KMS-11 (cell line): Measurements from ENCODE around the gene PPM1J.

Experiments
- H2AFZ ChIP-seq: fragments of 200-600 bp; sonication (generic); 2 replicates; pipeline ENCODE4 v1.6.1; 2016; ENCODE audit warnings: antibody characterized with exemption, mixed run types, low read depth
- H3K27ac ChIP-seq: fragments of 200-600 bp; sonication (generic); 2 replicates; pipeline ENCODE4 v1.6.1; 2016; ENCODE audit warnings: mild to moderate bottlenecking, mixed run types
- H3K27me3 ChIP-seq: fragments of 200-600 bp; sonication (generic); 2 replicates; pipeline ENCODE4 v1.6.1; 2017; ENCODE audit warnings: mild to moderate bottlenecking, low read depth, mixed run types, moderate library complexity; ENCODE audit not compliant: insufficient read depth
- H3K36me3 ChIP-seq: fragments of 200-600 bp; sonication (generic); 2 replicates; pipeline ENCODE4 v1.6.1; 2017; ENCODE audit warnings: mild to moderate bottlenecking, mixed run types; ENCODE audit not compliant: insufficient read depth
- H3K4me1 ChIP-seq: fragments of 200-600 bp; sonication (generic); 2 replicates; pipeline ENCODE4 v1.6.1; 2016; ENCODE audit warnings: mild to moderate bottlenecking, low read depth, mixed run types; ENCODE audit not compliant: poor library complexity, severe bottlenecking
- H3K4me2 ChIP-seq: fragments of 200-600 bp; sonication (generic); 2 replicates; pipeline ENCODE4 v1.7.0; 2016; ENCODE audit warnings: mild to moderate bottlenecking, mixed run types
- H3K4me3 ChIP-seq: fragments of 200-600 bp; sonication (generic); IDR thresholded peaks from 2 replicates; pipeline ENCODE4 v1.6.1; 2017; ENCODE audit warnings: low read depth, low read length, mixed read lengths; ENCODE audit not compliant: insufficient read depth
- H3K79me2 ChIP-seq: fragments of 200-600 bp; sonication (generic); 2 replicates; pipeline ENCODE4 v1.6.1; 2016; ENCODE audit warnings: low read depth, mixed run types; ENCODE audit not compliant: insufficient read depth
- H3K9ac ChIP-seq: fragments of 200-600 bp; sonication (generic); 2 replicates; pipeline ENCODE4 v1.6.1; 2016; ENCODE audit warnings: mild to moderate bottlenecking, mixed run types
- H4K20me1 ChIP-seq: fragments of 200-600 bp; sonication (generic); 2 replicates; pipeline ENCODE4 v1.6.1; 2016; ENCODE audit warnings: mild to moderate bottlenecking, mixed run types; ENCODE audit not compliant: insufficient read depth
- TF ChIP-seq, protein P1 (sequence below): fragments of 200-600 bp; sonication (generic); conservative IDR thresholded peaks from 2 replicates; pipeline ENCODE4 v1.6.1; 2017; ENCODE audit warnings: low read depth, mild to moderate bottlenecking, antibody characterized with exemption, low read length, moderate library complexity, mixed read lengths

The PPM1J gene

DNA sequence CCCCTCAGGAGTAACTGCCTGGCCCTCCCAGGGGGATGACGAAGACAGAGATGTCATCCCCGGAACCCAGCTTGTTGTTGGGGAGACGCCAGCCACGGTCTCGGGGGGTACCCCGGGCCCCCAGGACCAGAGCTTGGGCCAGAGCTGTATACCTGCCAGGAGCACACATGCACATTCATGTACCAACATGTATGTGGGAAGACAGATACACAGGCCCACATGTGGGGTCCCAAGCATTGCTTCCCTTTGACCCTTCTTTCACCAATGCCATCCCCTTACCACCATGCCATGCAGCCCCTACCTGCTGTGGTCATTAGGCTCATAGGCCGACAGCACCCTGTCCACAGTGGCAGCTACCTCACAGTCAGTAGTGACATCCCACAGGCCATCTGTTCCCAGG lies 5.0 kb downstream of the PPM1J start:
- H3K9ac ChIP-seq: no peak overlapping the region
- H3K79me2 ChIP-seq: 0 out of 2 replicates have a peak, but pooled peaks cover 5% of the 10 kb centered on the region
- no peaks in the 10 kb centered on the region for H3K4me1 ChIP-seq
- H3K4me2 ChIP-seq: no peak overlapping the region
- H3K4me3 ChIP-seq: no peak overlapping the region
- H3K27ac ChIP-seq: no peak overlapping the region
- H2AFZ ChIP-seq: no peak overlapping the region
- no peaks in the 10 kb centered on the region for H3K36me3 ChIP-seq
- no peaks in the 10 kb centered on the region for H4K20me1 ChIP-seq
- peaks cover 3% of the 10 kb centered on the region; the same call in 1 of the 2 replicates for H3K27me3 ChIP-seq
- TF ChIP-seq, protein P1, sequence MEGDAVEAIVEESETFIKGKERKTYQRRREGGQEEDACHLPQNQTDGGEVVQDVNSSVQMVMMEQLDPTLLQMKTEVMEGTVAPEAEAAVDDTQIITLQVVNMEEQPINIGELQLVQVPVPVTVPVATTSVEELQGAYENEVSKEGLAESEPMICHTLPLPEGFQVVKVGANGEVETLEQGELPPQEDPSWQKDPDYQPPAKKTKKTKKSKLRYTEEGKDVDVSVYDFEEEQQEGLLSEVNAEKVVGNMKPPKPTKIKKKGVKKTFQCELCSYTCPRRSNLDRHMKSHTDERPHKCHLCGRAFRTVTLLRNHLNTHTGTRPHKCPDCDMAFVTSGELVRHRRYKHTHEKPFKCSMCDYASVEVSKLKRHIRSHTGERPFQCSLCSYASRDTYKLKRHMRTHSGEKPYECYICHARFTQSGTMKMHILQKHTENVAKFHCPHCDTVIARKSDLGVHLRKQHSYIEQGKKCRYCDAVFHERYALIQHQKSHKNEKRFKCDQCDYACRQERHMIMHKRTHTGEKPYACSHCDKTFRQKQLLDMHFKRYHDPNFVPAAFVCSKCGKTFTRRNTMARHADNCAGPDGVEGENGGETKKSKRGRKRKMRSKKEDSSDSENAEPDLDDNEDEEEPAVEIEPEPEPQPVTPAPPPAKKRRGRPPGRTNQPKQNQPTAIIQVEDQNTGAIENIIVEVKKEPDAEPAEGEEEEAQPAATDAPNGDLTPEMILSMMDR: no peak

DNA sequence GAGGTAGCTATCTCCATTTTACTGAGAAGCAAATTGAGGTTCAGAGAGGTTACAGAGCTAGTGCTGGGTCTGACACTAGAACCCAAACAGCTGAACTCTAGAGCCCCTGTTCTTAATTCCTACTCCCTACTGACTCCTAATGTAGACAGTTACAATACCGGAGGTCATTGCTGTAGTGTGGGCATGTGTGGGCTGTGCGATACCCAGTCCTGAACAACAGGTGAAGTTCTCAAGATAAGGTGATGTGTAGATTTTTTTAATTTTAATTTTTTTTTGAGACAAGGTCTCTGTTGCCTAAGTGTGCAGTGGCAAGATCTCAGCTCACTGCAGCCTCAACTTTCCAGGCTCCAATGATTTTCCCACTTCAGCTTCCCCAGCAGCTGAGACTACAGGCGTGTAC lies 6.6 kb downstream of the PPM1J start:
- H3K4me1 ChIP-seq: peaks cover 10% of the 10 kb centered on the region
- TF ChIP-seq, protein P1: no peak
- no peaks in the 10 kb centered on the region for H3K27me3 ChIP-seq
- no peak overlapping the region for H3K27ac ChIP-seq
- no peak overlapping the region for H3K4me3 ChIP-seq
- no peaks in the 10 kb centered on the region for H3K36me3 ChIP-seq
- H4K20me1 ChIP-seq: no peaks in the 10 kb centered on the region
- H3K9ac ChIP-seq: no peak overlapping the region
- peaks cover 17% of the 10 kb centered on the region for H3K79me2 ChIP-seq
- no peak overlapping the region for H3K4me2 ChIP-seq
- H2AFZ ChIP-seq: no peak overlapping the region

DNA sequence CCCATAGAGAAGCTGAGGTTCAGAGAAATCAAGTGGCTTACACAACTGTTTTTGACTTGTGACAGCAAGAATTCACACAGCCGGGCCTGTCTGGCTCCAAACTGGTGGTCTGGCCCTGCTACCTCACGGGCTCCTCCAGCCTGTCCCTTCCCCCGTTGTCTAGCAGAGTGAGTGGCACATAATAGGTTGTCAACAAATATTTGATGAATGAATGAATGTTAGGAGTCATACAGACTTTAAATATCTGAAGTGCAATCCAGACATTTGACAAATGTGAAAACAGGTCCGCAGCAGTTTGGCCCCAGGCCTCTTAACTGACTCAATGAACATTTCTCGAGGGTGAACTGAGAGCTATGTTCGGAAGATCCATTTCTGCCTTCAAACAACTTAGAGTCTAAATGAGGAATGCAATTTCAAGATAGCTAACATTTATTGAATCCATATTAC lies 7.1 kb downstream of the PPM1J start:
- peaks cover 10% of the 10 kb centered on the region for H3K4me1 ChIP-seq
- H3K79me2 ChIP-seq: peaks cover 17% of the 10 kb centered on the region
- H3K4me2 ChIP-seq: peak overlapping the region; percentile 48; the same call in 1 of the 2 replicates
- no peak overlapping the region for H3K4me3 ChIP-seq
- H4K20me1 ChIP-seq: no peaks in the 10 kb centered on the region
- H2AFZ ChIP-seq: peak overlapping the region; percentile 41; the same call in 1 of the 2 replicates
- TF ChIP-seq, protein P1: no peak
- H3K27ac ChIP-seq: no peak overlapping the region
- H3K36me3 ChIP-seq: no peaks in the 10 kb centered on the region
- no peak overlapping the region; the same call in 1 of the 2 replicates for H3K9ac ChIP-seq
- H3K27me3 ChIP-seq: no peaks in the 10 kb centered on the region

GRCh38 chr1:112707221-112708001 lies 7.7 kb downstream of the PPM1J start:
- peak overlapping the region; percentile 41 for H2AFZ ChIP-seq
- H3K9ac ChIP-seq: no peak overlapping the region; the same call in 1 of the 2 replicates
- TF ChIP-seq, protein P1: peak; percentile 51

More at GRCh38 chr1:112707221-112708001, 7.7 kb downstream of the PPM1J start:
- H4K20me1 ChIP-seq: no peaks in the 10 kb centered on the region
- H3K27ac ChIP-seq: no peak overlapping the region
- peaks cover 10% of the 10 kb centered on the region for H3K4me1 ChIP-seq
- H3K36me3 ChIP-seq: no peaks in the 10 kb centered on the region
- peak overlapping the region; percentile 48 for H3K4me2 ChIP-seq
- no peak overlapping the region for H3K4me3 ChIP-seq
- peaks cover 17% of the 10 kb centered on the region for H3K79me2 ChIP-seq
- H3K27me3 ChIP-seq: no peaks in the 10 kb centered on the region
